IMR-90 (cell line): ENCODE results near the gene GALNT7. TPM values are rescaled to one million over a fixed set of nuclear protein-coding genes. Genes with fewer than 3 reads are reported as not detected.
A peak's percentile ranks its signal among the peaks of the same experiment; 100 is the strongest.

Experiments
- ATAC-seq: fragments of 200-7000 bp; cut with Tn5 transposase; 2 replicates; pipeline ENCODE4 v1.9.1; 2020; ENCODE audit warnings: low read depth, mild to moderate bottlenecking, moderate library complexity
- BruUV-seq: library from RNA; stranded (reverse); fragments of 400-500 nt; replicated peaks from 2 replicates; lab custom pipeline; 2021; lab: Mats Ljungman, UMichigan
- CTCF ChIA-PET: fragments of 300-600 bp; formaldehyde crosslinking; extraction: SDS; loops from one replicate; lab custom pipeline; 2021; ENCODE audit warnings: antibody characterized with exemption; lab: Yijun Ruan, JAX
- POLR2A ChIA-PET: fragments of 300-600 bp; sonication (Branson Sonifier 250); formaldehyde crosslinking; loops from one replicate; lab custom pipeline; 2022; ENCODE audit warnings: antibody characterized with exemption; ENCODE audit not compliant: unreplicated experiment; lab: Charles Lee
- DNase-seq: peaks from one replicate; pipeline ENCODE4 v3.0.0; 2013
- H2AFZ ChIP-seq: replicated peaks from 2 replicates; pipeline ENCODE3; 2013; ENCODE audit warnings: low read length, mild to moderate bottlenecking; ENCODE audit not compliant: poor library complexity
- H2AK5ac ChIP-seq: 2 replicates; pipeline ENCODE4 v1.6.1; 2013; ENCODE audit warnings: low read depth, low read length, inconsistent platforms
- H2AK9ac ChIP-seq: replicated peaks from 2 replicates; pipeline ENCODE3; 2013; ENCODE audit warnings: mild to moderate bottlenecking, low read depth, low read length, moderate library complexity; ENCODE audit not compliant: poor library complexity
- H2BK120ac ChIP-seq: 2 replicates; pipeline ENCODE4 v1.6.1; 2013; ENCODE audit warnings: low read depth, low read length, inconsistent platforms
- H2BK15ac ChIP-seq: 3 replicates; pipeline ENCODE4 v1.6.1; 2013; ENCODE audit warnings: low read depth, low read length, inconsistent platforms
- H2BK20ac ChIP-seq: 2 replicates; pipeline ENCODE4 v1.6.1; 2013; ENCODE audit warnings: low read depth, mild to moderate bottlenecking, inconsistent platforms, low read length, moderate library complexity
- H2BK5ac ChIP-seq: 2 replicates; pipeline ENCODE4 v1.6.1; 2013; ENCODE audit warnings: mild to moderate bottlenecking, low read depth, low read length, inconsistent platforms; ENCODE audit not compliant: poor library complexity, severe bottlenecking
- H3K14ac ChIP-seq: replicated peaks from 2 replicates; pipeline ENCODE4 v1.6.1; 2013; ENCODE audit warnings: low read depth, low read length, inconsistent platforms
- H3K18ac ChIP-seq: 2 replicates; pipeline ENCODE4 v1.6.1; 2013; ENCODE audit warnings: low read depth, low read length, control low read depth
- H3K23ac ChIP-seq: 2 replicates; pipeline ENCODE4 v1.6.1; 2013; ENCODE audit warnings: low read depth, low read length, inconsistent platforms
- H3K27ac ChIP-seq: 2 replicates; pipeline ENCODE4 v1.5.1; 2013; ENCODE audit warnings: mild to moderate bottlenecking, control low read depth, low read length; ENCODE audit not compliant: insufficient read depth
- H3K27me3 ChIP-seq: 2 replicates; pipeline ENCODE4 v1.6.1; 2013; ENCODE audit warnings: low read length; ENCODE audit not compliant: control insufficient read depth, insufficient read depth
- H3K36me3 ChIP-seq: 2 replicates; pipeline ENCODE4 v1.6.1; 2013; ENCODE audit warnings: low read length, mixed read lengths; ENCODE audit not compliant: control insufficient read depth, insufficient read depth
- H3K4ac ChIP-seq: 2 replicates; pipeline ENCODE4 v1.6.1; 2013; ENCODE audit warnings: low read depth, low read length, inconsistent platforms
- H3K4me1 ChIP-seq: 2 replicates; pipeline ENCODE4 v1.6.1; 2013; ENCODE audit warnings: low read length, mixed read lengths; ENCODE audit not compliant: control insufficient read depth, insufficient read depth
- H3K4me2 ChIP-seq: 2 replicates; pipeline ENCODE4 v1.6.1; 2013; ENCODE audit warnings: low read depth, mild to moderate bottlenecking, control low read depth, low read length, moderate library complexity
- H3K4me3 ChIP-seq: 2 replicates; pipeline ENCODE4 v1.5.1; 2013; ENCODE audit warnings: low read depth, mild to moderate bottlenecking, control low read depth, low read length, moderate library complexity; ENCODE audit not compliant: insufficient read depth
- H3K56ac ChIP-seq: 2 replicates; pipeline ENCODE4 v1.6.1; 2013; ENCODE audit warnings: low read length, inconsistent platforms; ENCODE audit not compliant: insufficient read depth; ENCODE audit errors: extremely low read depth
- H3K79me1 ChIP-seq, 2 experiments: 2 replicates each; pipeline ENCODE4 v1.6.1; 2013; ENCODE audit warnings: low read length in 2 of 2, inconsistent platforms in 1 of 2, low read depth in 1 of 2
- H3K9ac ChIP-seq: 2 replicates; pipeline ENCODE4 v1.6.1; 2013; ENCODE audit warnings: low read depth, low read length, control low read depth
- H3K9me1 ChIP-seq: 2 replicates; pipeline ENCODE4 v1.6.1; 2013; ENCODE audit warnings: low read length, inconsistent platforms; ENCODE audit not compliant: insufficient read depth
- H3K9me3 ChIP-seq: 2 replicates; pipeline ENCODE4 v1.6.1; 2013; ENCODE audit warnings: low read length; ENCODE audit not compliant: control insufficient read depth, insufficient read depth
- H4K20me1 ChIP-seq: 2 replicates; pipeline ENCODE4 v1.6.1; 2013; ENCODE audit warnings: low read length, inconsistent platforms; ENCODE audit not compliant: insufficient read depth
- H4K5ac ChIP-seq: 2 replicates; pipeline ENCODE4 v1.6.1; 2013; ENCODE audit warnings: mild to moderate bottlenecking, low read depth, low read length, control low read depth
- H4K8ac ChIP-seq, 2 experiments: 2 replicates each; pipeline ENCODE4 v1.6.1; 2013; ENCODE audit warnings: low read depth in 2 of 2, low read length in 2 of 2, control low read depth in 1 of 2, inconsistent platforms in 1 of 2
- H4K91ac ChIP-seq: 2 replicates; pipeline ENCODE4 v1.6.1; 2013; ENCODE audit warnings: low read depth, low read length, inconsistent platforms; ENCODE audit not compliant: insufficient read depth
- CEBPB ChIP-seq: IDR thresholded peaks from 2 replicates; pipeline ENCODE4 v1.6.1; 2012; ENCODE audit warnings: low read depth, low read length, improper control_type of control experiment
- CTCF ChIP-seq: conservative IDR thresholded peaks from 2 replicates; pipeline ENCODE4 v1.5.1; 2012; ENCODE audit warnings: mild to moderate bottlenecking, low read depth, low read length, improper control_type of control experiment
- MAFK ChIP-seq: IDR thresholded peaks from 2 replicates; pipeline ENCODE4 v1.6.1; 2012; ENCODE audit warnings: low read depth, low read length, improper control_type of control experiment
- NFE2L2 ChIP-seq: fragments of 150-350 bp; IDR thresholded peaks from 2 replicates; pipeline ENCODE4 v1.6.1; 2016; ENCODE audit warnings: low read depth, mild to moderate bottlenecking, low read length
- RFX5 ChIP-seq: IDR thresholded peaks from 2 replicates; pipeline ENCODE4 v1.8.0; 2012; ENCODE audit warnings: low read depth, mild to moderate bottlenecking, low read length, moderate library complexity
- USF2 ChIP-seq: fragments of 150-350 bp; IDR thresholded peaks from 2 replicates; pipeline ENCODE4 v1.6.1; 2017; ENCODE audit warnings: mild to moderate bottlenecking, antibody characterized with exemption, low read length, low read depth
- WGBS, 2 experiments: methylation state at CpG; one replicate each; pipeline versions ENCODE4 v1.1.5 to v1.1.7; 2013; ENCODE audit warnings: missing lambda C conversion rate in 2 of 2; ENCODE audit not compliant: insufficient read length in 1 of 2; ENCODE audit errors: extremely low coverage in 2 of 2; 5-methylcytosine and 5-hydroxymethylcytosine counted together
- dilution Hi-C: fragments of 300-500 bp; cut with HindIII; formaldehyde crosslinking; loops from one replicate; pipeline ENCODE4 v1.14.3; 2018; ENCODE audit warnings: low sequenced_read_pairs; ENCODE audit not compliant: unreplicated experiment
- in situ Hi-C: fragments of 300-500 bp; cut with MboI; formaldehyde crosslinking; loops from 3 replicates; pipeline ENCODE4 v1.14.3; 2019; ENCODE audit warnings: low sequenced_read_pairs, inconsistent platforms, mixed read lengths
- intact Hi-C: fragments of 100-400 bp; cut with micrococcal nuclease; formaldehyde crosslinking; loops from 2 replicates; pipeline ENCODE4 v1.10.0; 2022
- polyA plus RNA-seq, 3 experiments: library from polyadenylated mRNA; depleted of rRNA; stranded (reverse); fragments of >200 nt; gene quantifications; 2 replicates each; pipeline ENCODE4 v1.2.3, GENCODE V29; 2012; ENCODE audit warnings: low replicate concordance in 1 of 3
- total RNA-seq: library from RNA; depleted of rRNA; stranded (reverse); fragments of >200 nt; gene quantifications from 2 replicates; pipeline ENCODE4 v1.2.3, GENCODE V29; 2012

The GALNT7 gene
- total and polyA plus RNA-seq, 2 of the 4 experiments (the other 2 are of a cell fraction), result 19.1 to 31.2 TPM

GRCh38 chr4:173258866-173259265, 90.3 kb downstream of the GALNT7 start (continued):
- TF ChIP-seq NFE2L2 (no peak), RFX5 (no peak), MAFK (no peak), USF2 (no peak), CEBPB (no peak)

- peaks cover 0 to 5% of the 10 kb centered on the region in 2 experiments; a peak in 2 of 4 replicates for H3K79me1 ChIP-seq
- TF ChIP-seq CTCF (0 out of 2 replicates have a peak, but pooled peaks have one; percentile 4), NFE2L2 (no peak)
- H3K4ac ChIP-seq, result no peak overlapping the region
- no peaks in the 10 kb centered on the region for H3K4me1 ChIP-seq
- no peak overlapping the region for H3K18ac ChIP-seq
- ATAC-seq (no peak), DNase-seq (no peak)
- dilution Hi-C loops (loop anchor here (25.0 kb wide), 1 partner anchor 247 kb away; no protein-coding TSS in a partner anchor), intact Hi-C loops (loop anchor here (5.0 to 10.0 kb wide), 2 partner anchors 365 to 427 kb away; no protein-coding TSS in a partner anchor), in situ Hi-C loops (loop anchor here (5.0 kb wide), 1 partner anchor 237 kb away; no protein-coding TSS in a partner anchor)
- ChIA-PET CTCF (interaction anchor here (1.1 to 1.2 kb wide), 3 partner anchors 33 to 235 kb away, joined by 3 read pairs; no protein-coding TSS in a partner anchor), POLR2A (no interaction called here)
- H2AK9ac ChIP-seq, result no peak overlapping the region
- no peak overlapping the region for H3K27ac ChIP-seq
- H2AK5ac ChIP-seq, result no peak overlapping the region
- no peak overlapping the region for H2AFZ ChIP-seq
- H2BK15ac ChIP-seq, result no peak overlapping the region
- no peak overlapping the region for H2BK5ac ChIP-seq
- no peak overlapping the region for H3K4me3 ChIP-seq
- WGBS, 2 experiments, result no CpG with 5 or more reads among the region's 6 CpGs
- no peak overlapping the region for H3K9ac ChIP-seq
- no peaks in the 10 kb centered on the region for H3K9me3 ChIP-seq
- H4K91ac ChIP-seq, result no peak overlapping the region
- no peak overlapping the region for H3K56ac ChIP-seq
- BruUV-seq, result no TSS peak
- no peak overlapping the region for H2BK20ac ChIP-seq
- peaks cover 2% of the 10 kb centered on the region for H3K27me3 ChIP-seq
- H3K4me2 ChIP-seq, result no peak overlapping the region
- H3K23ac ChIP-seq, result no peak overlapping the region
- no peaks in the 10 kb centered on the region for H3K9me1 ChIP-seq
- no peaks in the 10 kb centered on the region for H3K36me3 ChIP-seq
- no peak overlapping the region for H4K5ac ChIP-seq
- no peak overlapping the region for H4K8ac ChIP-seq
- 0 out of 2 replicates have a peak, but pooled peaks cover 3% of the 10 kb centered on the region for H4K20me1 ChIP-seq
- no peak overlapping the region for H3K14ac ChIP-seq
- H2BK120ac ChIP-seq, result no peak overlapping the region
These were observed 90.7 kb downstream of the GALNT7 start for GRCh38 chr4:173259310-173259709.
